Measurements from ENCODE around the gene GLB1L.

DNA sequence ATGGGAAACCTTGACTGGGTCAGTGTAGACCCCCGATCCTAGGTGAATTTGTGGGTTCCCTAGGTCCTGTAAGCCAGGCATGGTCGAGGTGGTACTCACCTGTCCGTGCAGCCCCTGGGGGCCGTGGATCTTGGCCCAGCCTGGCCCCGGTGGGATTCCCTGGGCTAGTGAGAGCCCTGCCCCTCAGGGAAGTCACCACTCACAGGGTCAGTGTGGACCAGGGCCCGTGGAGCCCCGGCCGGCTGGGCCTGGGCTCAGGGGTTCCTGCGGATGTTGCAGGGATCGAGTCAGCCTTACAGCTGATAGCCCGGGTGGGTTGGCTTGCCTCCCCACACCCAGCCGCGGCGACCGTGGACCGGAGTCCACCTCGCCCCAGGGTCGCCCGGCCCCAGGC, 16.3 kb downstream of the GLB1L start:
- TF ChIP-seq, protein P1, sequence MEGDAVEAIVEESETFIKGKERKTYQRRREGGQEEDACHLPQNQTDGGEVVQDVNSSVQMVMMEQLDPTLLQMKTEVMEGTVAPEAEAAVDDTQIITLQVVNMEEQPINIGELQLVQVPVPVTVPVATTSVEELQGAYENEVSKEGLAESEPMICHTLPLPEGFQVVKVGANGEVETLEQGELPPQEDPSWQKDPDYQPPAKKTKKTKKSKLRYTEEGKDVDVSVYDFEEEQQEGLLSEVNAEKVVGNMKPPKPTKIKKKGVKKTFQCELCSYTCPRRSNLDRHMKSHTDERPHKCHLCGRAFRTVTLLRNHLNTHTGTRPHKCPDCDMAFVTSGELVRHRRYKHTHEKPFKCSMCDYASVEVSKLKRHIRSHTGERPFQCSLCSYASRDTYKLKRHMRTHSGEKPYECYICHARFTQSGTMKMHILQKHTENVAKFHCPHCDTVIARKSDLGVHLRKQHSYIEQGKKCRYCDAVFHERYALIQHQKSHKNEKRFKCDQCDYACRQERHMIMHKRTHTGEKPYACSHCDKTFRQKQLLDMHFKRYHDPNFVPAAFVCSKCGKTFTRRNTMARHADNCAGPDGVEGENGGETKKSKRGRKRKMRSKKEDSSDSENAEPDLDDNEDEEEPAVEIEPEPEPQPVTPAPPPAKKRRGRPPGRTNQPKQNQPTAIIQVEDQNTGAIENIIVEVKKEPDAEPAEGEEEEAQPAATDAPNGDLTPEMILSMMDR (conservative IDR thresholded peaks at IDR 0.05; ENCODE audit: low read depth, low read length), result no peak
- TF ChIP-seq EZH2 (IDR thresholded peaks at IDR 0.05; ENCODE audit: borderline replicate concordance, low read depth, low read length, poor library complexity, severe bottlenecking), result no peak
